Stimulated activated CD4-positive, alpha-beta T cell treated with anti-CD3 and anti-CD28 coated beads, Interleukin-2, amount 100 ng/mL, for 48 hours (primary cell): ENCODE data around the gene ZNF423.

Source experiments
- DNase-seq, 2 donors: peaks; one replicate each; pipeline ENCODE4 v3.0.0-alpha.2; 2020

Gene ZNF423

DNA sequence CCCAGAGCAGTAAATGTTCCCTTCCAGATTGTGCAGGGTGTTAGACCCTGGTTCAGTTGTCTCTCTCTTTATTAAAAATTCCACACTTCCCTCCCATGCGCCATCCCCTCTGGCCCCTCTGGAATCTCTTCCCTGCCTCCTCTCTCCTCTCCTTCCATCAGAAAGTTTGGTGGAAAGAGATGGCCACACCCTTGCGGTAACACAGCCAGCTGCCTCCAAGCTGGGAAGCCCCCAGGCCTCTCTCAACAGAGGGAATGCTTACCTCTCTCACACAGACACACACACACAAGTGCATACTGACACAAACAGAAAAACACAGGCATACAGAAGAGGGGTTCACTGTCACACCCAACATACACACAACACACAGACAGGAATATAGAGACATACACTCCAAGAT is 261.8 kb downstream of the ZNF423 start:
- DNase-seq: no peak

DNA sequence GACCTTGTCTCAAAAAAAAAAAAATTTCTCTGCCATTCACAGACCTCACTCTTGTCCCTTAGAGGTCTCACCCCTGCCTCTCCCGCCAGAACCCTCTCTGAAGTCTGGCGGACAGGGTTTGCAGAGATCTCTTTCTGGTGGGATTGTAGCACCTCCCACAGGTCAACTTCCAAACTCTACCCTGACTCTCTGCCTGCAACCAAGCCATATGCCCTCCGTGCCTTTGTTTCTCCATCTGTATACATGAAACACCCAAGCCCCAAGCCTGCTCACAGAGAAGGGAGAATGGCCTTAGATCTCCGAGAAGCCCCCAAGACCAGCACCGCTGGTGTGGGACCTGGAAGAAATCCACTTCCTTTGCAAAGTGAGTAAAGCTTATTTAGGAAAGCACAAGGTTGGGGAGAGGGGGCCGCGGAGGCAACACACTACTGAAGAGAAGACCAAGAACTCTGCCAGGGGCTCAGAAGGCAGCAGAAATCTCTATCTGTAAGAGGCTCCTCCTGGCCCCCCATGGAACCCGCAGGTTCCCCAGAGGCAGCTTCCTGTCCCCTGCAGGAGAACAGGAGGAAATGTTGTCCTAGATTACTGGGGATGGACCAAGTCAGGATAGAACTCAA is 262.4 kb downstream of the ZNF423 start:
- no peak for DNase-seq

DNA sequence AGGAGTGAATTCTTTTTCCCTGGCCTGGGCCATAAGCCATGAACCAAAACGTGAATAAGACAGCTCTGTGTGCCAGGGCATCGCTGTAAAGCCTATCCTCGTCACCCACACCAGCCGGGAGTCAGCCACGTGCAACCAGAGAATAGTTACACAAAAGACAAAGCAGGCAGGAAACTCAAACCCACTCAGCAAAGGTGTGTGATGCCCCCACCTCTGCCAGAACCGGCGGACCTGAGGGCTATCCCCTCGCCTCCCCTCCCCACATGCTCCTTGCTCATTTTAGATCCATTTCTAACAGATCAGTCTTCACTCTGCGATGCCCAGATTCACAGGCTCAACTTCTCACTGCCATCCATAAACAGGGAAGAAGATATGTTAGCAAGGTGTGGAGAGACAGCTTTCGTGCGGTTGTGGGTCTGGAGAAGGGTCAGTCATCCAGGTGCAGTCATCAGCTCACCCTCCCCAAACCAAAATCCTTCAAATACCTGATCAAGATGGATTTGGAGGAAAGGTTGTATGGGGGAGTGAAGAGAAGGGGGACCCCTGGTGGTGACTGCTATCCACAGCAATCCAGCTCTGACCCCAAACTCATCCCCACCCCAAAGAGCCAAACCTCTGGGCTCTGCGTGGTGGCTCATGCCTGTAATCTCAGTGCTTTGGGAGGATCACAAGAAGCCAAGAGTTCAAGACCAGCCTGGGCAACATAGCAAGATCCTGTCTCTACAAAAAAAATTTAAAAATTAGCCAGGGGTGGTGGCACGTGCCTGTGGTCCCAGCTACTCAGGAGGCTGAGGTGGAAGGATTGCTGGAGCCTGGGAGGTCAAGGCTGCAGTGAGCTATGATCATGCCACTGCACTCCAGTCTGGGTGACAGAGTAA is 263.1 kb downstream of the ZNF423 start:
- peak; percentile 14 to 26 for DNase-seq

DNA sequence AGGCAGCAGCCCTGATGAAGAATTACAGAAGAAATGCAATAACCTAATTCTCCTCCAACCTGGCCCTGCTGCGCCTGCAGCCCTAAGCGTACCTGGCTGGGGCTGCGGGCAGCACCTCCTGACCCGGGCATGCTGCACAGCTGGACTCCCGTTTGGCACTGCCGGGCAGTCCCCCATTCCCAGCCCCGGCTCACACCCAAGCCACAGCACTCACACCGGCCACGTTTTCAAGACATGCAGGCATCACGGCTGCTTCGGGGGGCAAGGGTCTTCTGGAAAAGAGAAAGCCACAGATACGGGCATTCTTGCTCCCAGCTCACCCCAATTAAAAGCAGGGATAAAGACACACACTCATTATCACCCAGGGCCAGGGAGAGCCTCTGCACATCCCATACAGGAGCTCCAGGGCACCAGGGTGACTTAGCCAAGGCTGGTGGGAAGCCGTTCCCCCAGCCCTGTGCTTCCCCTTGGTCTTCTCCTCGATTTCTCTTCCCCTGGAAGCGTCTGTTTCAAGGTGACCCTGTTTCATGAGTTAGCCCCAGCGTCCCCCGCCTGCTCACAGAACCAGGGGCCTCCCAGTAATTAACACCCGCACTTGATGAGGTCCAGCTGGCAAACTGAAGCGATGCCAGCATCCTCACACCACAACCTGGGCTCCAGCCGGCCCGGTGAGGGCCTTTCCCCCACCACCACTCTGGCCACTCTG is 265.6 kb downstream of the ZNF423 start:
- no peak for DNase-seq

DNA sequence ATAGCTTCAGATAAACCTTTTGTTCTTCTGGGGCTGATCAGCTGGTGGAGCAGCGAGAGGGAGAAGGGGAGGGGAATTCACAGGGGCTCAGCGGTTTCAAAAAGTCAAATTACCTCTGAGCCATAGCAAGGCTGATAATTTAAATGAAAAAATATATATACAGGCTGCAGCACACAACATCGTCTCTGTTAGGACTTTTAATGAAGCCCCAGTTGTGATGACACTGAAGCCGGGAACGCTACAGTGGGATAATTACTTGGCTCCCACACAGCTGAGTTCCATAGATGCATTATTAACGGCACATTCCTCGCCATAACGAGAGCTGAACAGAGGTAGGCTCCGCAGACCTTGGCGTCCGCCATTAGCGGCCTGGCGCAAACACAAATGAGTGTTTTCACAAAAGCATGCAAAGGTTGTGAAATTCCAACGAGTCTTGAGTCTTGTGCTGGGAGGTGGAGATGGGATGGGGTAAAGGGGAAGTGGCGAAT is 266.3 kb downstream of the ZNF423 start:
- DNase-seq: no peak

DNA sequence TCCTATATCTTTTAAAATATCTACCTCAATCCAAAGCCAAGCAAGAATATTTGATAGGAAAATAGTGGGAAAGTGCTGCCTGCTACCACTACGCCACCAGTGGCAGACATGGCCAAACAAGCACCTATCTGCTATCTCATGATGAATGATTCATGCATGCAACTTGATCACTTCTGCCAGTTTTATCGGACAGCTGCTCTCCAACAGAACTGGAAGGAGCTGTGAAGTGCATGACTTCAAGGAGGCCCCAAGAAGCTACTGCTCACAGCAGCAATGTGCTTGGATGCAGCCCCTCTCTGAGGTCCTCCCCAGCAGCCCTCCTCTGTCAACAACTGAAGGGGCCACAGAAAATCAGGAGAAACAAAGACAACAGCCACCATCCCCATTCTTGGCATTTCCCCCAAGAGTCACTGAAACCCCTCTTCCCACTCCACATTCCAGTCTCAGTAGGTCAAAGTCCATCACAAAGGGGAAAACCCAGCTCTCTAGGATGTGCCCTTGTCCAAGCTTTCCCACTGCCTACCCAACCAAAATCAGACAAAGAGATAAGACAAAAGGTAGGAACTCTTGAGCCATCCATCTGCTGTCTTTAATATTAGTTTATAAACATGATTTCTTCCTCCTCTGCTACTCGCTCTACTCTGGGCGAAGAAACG is 267.1 kb downstream of the ZNF423 start:
- DNase-seq: no peak

DNA sequence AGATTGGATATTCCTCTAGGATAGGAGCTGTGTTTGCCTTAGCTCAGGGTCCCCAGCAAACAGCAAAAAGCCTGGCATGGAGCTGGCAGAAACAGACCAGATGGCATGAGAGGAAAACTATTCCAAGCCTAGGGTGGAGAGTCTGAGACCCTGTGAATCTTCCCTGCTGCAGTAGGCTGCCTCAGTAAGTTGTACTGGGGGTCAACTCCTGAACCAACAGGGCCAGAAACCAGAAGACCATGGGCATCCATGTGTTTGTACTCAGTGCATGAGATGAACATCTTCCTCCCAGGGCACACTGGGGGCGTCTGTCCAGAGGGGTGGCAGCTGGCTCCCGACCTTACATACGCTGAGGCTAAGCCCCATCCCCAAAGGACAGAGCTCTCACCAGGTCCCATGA is 267.9 kb downstream of the ZNF423 start:
- no peak for DNase-seq

DNA sequence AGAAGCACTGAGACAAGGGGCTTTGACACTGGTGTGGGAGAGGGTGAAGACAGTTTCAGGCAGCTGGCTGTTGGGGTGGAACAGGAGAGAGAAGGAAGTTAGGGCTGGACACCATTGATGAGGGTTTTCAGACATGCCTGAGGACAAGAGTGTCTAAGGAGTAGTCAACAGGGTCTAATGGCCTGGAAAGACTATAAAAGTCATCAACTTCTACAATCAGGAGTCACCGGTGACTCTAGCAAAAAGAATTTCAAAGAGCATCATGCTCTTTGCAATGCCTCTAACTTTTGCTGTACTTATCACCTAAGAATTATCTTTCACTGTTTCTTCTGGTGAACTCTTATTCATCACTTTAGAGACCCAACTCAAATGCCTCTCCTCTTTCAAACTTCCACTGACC is 268.4 kb downstream of the ZNF423 start:
- DNase-seq: no peak

DNA sequence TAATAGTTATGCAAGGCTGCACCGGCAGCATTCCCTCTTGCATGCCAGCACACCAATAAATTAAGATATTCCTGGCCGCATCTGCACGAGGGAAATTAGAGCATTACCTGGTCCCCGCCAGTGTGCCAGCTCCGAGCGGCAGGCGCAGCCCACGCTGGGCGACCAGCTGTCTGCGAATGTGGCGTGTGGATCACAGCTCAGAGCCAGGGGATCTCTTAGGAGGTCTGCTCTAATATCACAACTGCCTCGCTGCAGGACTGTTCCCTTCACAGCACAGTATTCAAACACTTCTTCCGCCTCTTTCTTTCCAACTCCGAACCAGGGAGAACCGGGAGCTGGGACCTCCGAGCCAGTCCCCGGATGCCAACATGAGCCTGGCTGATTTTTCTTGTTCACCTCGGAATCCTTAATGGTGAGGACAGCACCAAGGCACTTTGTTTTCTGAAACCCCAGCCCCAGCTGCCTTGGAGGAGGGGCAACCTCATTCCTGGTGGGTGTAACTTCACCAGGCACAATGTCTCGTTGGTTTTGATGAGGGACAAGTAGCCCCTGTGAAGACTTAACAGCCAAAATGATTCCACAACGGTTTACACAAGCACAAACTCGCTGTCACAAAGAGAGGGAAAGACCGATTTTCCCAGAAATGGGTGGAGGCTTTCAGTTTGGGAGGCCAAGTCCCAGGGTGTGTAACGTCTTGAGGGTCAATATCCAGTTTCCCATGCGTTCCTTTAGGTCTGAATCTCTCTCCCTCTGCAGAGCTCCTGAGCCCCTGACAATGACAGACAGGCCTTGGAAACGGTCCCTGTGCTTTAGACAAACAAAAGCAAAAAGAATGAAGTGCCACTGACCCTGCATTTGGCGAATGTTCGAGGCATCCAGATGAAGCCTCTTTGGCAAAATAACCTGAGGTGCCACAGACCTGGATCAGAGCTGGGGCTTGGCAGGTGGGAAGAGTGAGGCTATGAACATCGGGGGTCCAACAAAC is 269.2 kb downstream of the ZNF423 start:
- no peak for DNase-seq

DNA sequence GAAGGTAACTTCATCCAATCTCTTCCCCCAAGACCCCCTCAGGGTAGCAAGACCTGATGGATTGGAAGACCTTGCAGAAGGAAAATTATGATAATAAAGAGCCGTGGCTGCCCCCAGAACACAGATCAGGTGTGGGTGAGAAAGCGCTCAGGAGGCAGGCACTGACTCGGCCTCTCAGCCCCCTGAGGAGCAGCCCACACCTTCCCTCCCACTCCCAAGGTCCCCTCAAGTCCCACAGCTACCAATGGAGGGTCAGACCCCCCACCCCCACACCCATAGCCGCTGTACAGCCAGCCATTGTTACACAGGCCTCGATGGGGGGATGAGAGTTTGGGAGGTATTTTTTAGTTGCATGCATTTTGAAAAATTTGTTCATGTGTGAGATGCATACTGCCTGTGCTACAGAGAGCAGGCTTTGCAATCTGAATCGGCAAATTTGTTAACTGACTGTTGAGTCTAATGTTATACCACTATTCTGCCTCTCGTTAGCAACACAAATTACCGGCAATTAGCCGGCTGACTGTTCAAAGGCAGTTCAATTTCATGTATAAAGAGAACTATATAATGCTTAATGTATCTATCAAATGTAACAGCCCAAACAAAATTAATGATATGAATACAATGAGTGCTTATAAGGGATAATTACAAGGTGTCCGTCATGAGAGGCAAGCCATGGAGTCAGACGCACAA is 270.6 kb downstream of the ZNF423 start:
- DNase-seq: no peak

DNA sequence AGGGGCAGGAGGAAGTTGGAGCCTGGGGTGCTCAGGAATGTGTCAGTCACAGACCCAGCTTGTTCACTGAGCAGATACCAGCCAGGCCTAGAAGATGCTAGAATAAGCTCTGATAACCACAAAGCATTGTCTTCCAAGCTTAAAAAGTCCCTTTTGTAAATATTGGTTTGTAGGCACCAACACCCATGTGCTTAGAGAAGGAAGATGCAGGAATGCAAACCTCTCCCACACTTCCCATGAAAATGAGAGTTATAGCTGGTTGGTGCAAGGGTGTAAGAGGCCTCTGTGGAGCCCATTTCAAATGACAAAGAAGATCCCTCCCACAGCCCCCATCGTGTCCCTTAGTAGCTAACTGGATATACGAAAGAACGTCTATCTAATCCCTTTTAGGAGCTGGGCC is 272.0 kb downstream of the ZNF423 start:
- no peak for DNase-seq

DNA sequence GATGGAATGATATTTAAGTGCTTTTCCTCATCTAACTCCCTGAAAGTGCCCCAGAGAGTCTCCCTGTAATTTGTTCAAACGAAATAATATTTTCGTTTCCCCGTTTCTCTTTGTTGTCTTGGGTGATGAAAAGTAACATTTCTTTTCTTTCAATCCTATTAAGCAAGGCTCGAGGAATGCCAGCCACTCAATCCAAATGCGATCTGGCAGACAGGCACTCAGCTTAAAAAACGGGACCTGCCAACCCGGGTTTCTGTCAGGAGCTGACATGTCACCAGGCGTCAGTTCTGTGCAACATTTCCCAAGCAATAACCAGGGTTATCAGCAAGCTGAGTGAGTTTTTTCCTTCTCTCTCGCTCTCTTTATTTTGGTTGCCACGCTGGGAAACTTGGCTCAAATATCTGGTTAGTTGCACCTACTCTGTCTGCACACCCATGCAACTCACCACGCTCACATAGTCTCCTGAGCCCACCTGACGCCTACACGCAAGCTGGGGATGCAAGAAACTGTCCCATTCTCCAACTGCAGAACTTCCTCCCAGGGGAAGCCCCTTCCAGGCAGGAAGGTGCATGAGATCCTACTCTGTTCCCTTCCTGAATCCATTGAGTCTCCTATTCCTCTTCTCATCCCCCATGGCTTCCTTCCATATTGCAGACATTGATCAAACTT is 274.1 kb downstream of the ZNF423 start:
- no peak for DNase-seq

DNA sequence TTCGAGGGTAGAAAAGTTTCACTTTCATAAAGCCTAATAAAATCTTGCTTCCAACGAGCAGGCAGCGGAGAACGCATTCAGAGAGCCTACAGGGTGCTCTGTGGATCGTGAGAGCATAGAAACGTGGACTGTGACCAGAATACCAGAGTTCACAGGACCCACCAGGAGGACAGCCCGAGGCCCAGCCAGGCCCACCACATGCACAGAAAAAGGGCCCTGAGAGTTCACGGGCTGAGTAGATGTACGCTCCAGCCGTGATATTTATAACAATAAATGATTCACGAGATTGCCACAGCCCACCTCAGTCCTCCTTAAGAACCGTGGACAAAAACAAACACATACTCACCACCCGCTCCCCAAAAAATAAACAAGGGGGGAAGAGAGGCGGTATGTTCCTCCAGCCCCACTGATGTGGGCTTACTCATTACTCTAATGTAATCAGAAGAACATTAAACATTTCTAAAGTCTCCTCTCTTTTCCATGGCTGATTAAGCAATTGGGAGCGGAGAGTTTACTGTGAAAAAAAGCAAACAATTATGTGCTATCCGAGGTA is 275.1 kb downstream of the ZNF423 start:
- DNase-seq: no peak

DNA sequence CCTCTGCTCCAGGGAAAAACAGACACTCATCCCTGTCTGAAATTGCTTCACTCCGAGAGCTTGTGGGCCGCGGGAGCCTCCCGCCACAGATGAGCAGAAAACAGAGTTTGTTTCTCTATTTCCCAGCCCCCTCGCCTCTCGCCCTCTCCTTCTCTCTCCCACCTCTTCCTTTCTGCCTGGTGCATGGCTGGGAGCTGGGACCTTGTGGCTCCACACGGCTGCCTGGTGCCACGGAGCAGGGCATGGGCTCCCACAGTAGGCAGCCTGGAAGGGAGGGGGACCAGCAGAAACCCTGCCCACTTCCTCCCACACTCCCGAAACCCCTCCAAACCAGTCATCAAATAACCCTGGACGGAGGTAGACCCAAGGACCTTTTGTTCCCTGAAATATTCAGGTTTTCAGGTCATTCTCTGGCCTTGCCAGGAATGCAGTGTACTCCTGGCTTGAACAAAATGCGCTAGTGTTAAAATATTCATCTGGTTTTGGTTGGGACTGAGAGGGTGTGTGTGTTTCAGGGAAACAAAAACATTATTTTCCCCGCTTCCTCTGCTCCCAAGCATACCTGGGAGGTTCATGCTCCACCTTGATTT is 277.4 kb downstream of the ZNF423 start:
- DNase-seq: no peak

DNA sequence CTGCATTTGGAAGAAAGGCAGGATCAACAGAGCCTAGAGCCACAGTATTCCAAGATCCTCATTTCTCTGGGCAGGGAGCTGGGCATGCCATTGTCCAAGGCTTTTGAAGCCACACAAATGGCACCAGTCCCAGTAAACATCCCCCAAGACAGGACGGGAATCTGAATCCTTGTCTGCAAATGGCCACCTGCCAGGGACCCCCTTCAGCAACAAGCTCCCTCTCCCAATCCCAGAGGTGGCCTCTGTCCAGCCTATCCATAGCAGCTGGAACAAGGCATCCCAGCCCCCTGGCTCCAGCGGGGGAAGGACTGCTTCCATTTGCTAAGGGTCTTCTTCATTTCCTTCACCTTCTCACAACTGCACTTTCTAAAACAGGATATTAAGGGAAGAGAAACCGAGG is 277.9 kb downstream of the ZNF423 start:
- DNase-seq: no peak

DNA sequence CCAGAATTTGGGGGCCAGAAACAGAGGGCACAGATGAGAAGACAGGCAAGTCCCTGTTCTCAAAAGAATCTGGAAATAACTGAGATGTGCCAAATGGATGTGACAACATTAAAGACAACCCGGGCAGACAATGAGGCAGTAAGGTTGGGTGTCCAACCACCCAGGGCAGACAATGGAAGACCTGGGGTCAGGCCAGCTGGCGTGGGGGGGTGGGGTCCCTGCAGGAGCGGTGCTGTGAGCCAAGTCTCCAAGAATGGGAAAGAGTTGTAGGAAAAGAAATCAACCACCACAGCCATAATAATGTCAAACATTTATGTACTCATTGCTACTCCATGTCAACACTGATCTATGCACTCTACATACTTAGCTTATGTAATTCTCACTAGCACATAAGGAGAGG is 279.0 kb downstream of the ZNF423 start:
- DNase-seq: no peak

DNA sequence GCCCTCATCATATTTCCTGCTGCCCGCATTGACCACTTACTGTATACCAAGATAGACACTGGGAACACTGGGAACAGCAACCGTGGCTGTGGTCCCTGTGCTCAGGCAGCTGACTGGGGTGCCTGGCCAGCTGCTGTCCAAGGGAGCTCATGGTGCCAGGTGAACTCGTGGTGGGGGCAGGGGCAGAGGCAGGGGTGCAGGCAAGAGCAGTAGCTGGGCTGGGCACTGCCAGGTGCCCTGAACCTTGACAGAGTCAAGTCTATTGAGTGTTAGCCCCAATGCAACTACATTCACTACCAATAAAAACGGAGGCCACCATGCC is 279.8 kb downstream of the ZNF423 start:
- DNase-seq: no peak

DNA sequence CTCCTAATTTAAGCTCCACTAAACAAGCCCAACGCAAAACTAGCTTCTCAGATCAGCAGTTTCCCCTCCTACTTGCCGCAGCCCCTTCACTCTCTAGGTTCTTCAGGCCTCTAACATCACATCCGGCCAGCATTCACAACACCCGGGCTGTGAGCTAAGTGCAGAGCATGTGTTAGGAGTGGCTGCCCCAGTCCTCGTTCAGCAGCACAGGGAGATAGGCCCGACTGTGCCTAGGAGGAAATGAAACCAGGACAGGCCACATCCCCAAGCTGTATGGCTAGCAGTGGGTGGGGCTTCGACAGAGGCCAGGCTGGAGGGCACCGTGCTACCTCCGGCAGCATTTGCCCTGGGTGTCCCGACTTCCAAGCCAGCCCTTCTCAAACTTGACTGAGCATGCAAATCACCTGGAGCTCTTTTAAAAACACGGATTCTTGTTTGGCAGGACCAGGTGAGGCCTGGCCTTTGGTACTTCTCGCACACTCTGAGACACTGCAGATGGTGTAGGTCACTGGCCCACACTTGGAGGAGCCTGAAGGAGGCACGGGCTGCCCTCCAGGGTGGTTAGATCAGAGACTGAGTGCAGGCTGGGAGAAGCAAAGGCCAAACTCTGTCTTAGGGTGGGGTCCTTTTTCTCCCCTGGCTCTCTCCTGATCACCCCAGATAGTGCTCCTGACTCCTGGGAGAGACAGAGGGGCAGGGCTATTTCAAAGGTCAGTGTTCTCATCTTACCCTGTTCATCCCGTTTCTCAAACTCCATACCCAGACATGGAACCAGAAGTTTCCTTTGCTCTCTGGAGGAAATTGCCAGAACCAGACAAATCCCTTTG is 280.4 kb downstream of the ZNF423 start:
- DNase-seq: no peak

DNA sequence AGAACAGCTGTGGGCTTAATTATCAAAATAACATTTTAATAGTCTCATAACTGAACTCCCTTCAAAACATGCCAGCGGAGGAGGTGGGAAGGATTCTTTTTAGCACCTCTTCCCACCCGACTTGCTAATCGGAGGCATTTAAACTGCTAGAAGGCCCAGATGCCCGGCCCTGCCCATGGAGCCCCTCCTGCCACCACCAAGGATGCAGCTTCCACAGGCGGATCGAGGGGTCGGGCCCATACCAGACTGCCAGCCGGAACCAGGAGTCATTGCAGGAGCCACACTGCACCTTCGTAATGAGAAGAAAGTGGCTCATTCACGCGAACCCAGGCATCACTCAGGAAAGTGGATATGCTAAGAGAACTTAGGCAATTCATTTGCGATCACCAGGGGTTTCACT is 281.1 kb downstream of the ZNF423 start:
- DNase-seq: no peak
